ENCODE results near the gene FAM107A. TPM values are rescaled to one million over a fixed set of nuclear protein-coding genes. Genes with fewer than 3 reads are reported as not detected.

The FAM107A gene
- total and polyA plus RNA-seq, 8 donors: 1.7 to 21.0 (median 6.9) TPM

DNA sequence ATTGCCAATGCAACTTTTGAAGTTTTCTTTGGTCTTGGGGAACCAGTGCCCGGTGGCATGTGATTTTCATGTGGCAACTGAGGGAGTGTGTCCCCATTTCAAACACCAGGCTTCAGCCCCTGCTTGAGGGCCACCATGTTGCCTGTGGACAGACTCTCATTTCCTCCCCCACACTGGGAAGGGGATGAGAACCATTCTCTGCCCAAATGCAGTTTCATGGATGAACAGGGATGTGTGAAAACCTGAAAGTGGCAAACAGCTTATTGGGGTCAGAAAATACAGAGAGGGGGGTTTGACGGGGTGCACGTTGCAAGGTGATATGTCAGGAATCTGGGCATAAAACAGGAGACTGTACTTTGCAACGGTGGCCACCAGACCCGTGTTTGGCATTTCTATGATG is 6.3 kb downstream of the FAM107A start:
- intact Hi-C loops (cut with DNase I): no loop called here
- ATAC-seq: no peak
- FAIRE-seq: no peak
- Histone ChIP-seq H3K4me1 (peaks cover 6 to 7% (median 6%) of the 10 kb centered on the region in 3 donors), H3K27me3 (no peaks in the 10 kb centered on the region), H3K27ac (no peak overlapping the region), H3K36me3 (no peaks in the 10 kb centered on the region), H3K4me3 (no peak overlapping the region), H3K9me3 (no peaks in the 10 kb centered on the region)
- DNase-seq: no peak
- 76 to 83% methylated on average over 5 of the region's 5 CpGs for WGBS, 2 donors
- TF ChIP-seq, protein P1, sequence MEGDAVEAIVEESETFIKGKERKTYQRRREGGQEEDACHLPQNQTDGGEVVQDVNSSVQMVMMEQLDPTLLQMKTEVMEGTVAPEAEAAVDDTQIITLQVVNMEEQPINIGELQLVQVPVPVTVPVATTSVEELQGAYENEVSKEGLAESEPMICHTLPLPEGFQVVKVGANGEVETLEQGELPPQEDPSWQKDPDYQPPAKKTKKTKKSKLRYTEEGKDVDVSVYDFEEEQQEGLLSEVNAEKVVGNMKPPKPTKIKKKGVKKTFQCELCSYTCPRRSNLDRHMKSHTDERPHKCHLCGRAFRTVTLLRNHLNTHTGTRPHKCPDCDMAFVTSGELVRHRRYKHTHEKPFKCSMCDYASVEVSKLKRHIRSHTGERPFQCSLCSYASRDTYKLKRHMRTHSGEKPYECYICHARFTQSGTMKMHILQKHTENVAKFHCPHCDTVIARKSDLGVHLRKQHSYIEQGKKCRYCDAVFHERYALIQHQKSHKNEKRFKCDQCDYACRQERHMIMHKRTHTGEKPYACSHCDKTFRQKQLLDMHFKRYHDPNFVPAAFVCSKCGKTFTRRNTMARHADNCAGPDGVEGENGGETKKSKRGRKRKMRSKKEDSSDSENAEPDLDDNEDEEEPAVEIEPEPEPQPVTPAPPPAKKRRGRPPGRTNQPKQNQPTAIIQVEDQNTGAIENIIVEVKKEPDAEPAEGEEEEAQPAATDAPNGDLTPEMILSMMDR (IDR thresholded peaks at IDR 0.05): no peak

DNA sequence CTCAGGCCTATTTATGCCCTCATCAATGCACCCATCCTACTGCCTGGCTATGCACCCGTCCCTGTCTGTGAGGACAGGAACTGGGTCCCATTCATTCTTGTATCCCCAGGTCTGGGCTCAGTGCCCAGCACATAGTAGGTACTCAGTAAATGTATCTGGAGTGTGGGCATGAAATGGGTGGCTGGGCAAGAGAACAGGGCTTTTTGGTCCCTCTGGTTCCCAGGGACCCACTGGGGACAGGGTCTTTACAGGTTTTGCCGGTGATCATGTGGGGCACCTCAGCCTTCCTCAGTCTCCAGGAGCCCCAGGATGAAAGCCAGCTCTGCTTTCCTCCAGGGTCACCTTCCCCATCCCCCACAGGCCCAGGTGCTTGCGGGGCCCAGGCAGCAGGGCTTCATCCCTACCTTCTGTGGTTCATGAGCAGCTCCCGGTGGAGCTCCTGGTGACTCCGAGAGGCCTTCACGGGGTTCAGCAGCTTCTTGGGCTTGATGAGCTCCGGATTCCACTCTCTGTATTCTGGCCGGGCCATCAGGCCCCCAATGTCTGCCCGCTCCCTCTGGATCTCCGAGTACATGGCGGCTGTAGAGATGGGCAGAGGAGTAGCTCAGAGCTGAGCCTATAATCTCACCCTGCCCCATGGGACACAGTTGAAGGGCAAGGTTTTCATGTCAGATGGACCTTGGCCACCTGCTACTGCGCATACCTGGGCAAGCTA is 7.7 kb downstream of the FAM107A start:
- WGBS, 2 donors: 88 to 91% methylated on average over 12 of the region's 12 CpGs
- TF ChIP-seq, protein P1 (IDR thresholded peaks at IDR 0.05): no peak

DNA sequence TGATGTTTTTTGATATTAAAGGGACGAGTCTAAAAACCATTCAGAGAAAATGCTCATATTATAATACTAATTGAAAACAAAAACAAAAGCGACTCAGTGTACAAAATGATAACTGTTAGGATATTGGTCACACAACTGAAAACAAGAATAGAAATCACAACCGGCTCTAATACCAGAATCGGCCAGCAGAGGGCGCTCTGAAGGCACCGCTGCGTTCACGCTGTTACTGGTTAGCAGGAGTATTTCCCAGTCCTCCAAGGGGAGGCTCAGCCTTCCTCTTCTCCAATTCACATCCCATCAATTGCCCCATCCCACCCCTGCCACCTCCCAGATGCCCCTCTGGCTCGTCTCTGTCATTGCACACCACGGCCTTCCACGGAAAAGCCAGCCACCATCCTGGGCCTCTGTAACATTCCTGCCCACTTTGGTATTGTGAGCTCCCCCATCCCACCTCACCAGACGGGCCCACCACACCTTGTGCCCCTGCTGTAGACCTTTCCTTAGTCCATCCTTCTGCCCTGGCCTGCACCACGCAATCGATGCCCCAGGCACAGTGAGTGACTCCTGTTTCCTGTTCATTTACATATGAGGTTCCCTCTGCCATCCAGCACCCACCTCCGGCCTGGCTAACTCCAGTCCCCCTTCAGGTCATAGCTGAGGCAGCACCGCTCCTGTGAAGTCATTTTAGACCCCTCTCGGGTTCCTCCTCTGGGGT is 8.5 kb downstream of the FAM107A start:
- peak; percentile 20 for FAIRE-seq
- intact Hi-C loops (cut with DNase I): loop anchor here in 2 of 3 donors (5.0 kb wide), 1 partner anchor 64 kb away; no protein-coding TSS in a partner anchor
- no peak overlapping the region for H3K27ac ChIP-seq

More for the DNA sequence above, 7.7 kb downstream of the FAM107A start:
- intact Hi-C loops (cut with DNase I): loop anchor here in 2 of 3 donors (5.0 kb wide), 1 partner anchor 63 kb away; no protein-coding TSS in a partner anchor
- H3K4me1 ChIP-seq: peaks cover 7 to 12% (median 10%) of the 10 kb centered on the region in 3 donors
- no peaks in the 10 kb centered on the region for H3K36me3 ChIP-seq
- H3K27ac ChIP-seq: no peak overlapping the region
- H3K4me3 ChIP-seq: no peak overlapping the region
- FAIRE-seq (no peak), ATAC-seq (no peak), DNase-seq (no peak)
- H3K9me3 ChIP-seq: no peaks in the 10 kb centered on the region
- no peaks in the 10 kb centered on the region for H3K27me3 ChIP-seq

DNA sequence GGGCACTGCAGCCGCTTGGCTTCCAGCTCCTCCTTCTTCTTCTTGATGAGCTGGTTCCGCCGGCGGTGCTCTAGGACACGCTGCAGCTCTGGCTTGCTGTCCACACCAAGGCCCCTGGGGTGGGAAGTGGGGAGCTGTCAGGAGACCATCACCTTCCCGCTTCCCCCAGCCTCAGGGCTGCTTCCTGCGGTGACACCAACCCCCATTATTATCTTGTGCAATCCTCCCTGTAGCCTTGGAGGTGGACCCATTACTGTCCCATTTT is 10.0 kb downstream of the FAM107A start:
- 80 to 90% methylated on average over 7 of the region's 7 CpGs for WGBS, 2 donors
- H3K4me3 ChIP-seq: no peak overlapping the region
- TF ChIP-seq, protein P1 (IDR thresholded peaks at IDR 0.05): no peak
- DNase-seq (peak in 1 of 6 donors; percentile 10), FAIRE-seq (no peak), ATAC-seq (no peak)
- no peaks in the 10 kb centered on the region for H3K36me3 ChIP-seq
- no peak overlapping the region for H3K27ac ChIP-seq
- H3K9me3 ChIP-seq: no peaks in the 10 kb centered on the region
- intact Hi-C loops (cut with DNase I): loop anchor here in 2 of 3 donors (5.0 kb wide), 1 partner anchor 65 kb away; no protein-coding TSS in a partner anchor
- no peaks in the 10 kb centered on the region for H3K27me3 ChIP-seq
- H3K4me1 ChIP-seq: peaks cover 7 to 12% (median 10%) of the 10 kb centered on the region in 3 donors

More for the DNA sequence above, 8.5 kb downstream of the FAM107A start:
- WGBS, 2 donors: 24 to 32% methylated on average over 17 of the region's 17 CpGs
- Histone ChIP-seq H3K4me1 (peaks cover 7 to 12% (median 10%) of the 10 kb centered on the region in 3 donors), H3K27me3 (no peaks in the 10 kb centered on the region), H3K36me3 (no peaks in the 10 kb centered on the region), H3K4me3 (no peak overlapping the region), H3K9me3 (no peaks in the 10 kb centered on the region)
- TF ChIP-seq, protein P1 (IDR thresholded peaks at IDR 0.05): peak; percentile 81 to 95 (median 92)
- ATAC-seq: peak; percentile 54 to 81 (median 76)
- DNase-seq: peak; percentile 47 to 96 (median 79)
